ENCODE measurements around the gene ZNF652.

The ZNF652 gene

DNA sequence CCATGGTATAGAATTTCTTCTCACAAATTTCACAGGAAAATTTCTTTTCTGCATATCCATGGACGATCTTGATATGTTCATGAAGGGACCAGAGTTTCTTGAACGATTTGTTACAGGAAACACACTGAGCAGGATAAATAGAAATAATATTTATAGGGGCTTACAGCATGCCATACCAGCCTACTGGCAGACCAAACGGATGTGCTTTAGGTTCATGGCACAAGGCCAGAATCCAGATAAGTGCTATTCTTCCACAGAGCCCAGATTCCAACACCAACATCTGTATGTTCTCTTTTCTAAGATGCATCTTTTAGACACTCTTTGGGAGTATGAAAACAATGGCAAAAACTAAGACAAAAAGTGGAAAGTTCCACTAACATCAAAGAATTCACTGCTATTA lies 49.3 kb downstream of the ZNF652 start:
- TF ChIP-seq, protein P1, sequence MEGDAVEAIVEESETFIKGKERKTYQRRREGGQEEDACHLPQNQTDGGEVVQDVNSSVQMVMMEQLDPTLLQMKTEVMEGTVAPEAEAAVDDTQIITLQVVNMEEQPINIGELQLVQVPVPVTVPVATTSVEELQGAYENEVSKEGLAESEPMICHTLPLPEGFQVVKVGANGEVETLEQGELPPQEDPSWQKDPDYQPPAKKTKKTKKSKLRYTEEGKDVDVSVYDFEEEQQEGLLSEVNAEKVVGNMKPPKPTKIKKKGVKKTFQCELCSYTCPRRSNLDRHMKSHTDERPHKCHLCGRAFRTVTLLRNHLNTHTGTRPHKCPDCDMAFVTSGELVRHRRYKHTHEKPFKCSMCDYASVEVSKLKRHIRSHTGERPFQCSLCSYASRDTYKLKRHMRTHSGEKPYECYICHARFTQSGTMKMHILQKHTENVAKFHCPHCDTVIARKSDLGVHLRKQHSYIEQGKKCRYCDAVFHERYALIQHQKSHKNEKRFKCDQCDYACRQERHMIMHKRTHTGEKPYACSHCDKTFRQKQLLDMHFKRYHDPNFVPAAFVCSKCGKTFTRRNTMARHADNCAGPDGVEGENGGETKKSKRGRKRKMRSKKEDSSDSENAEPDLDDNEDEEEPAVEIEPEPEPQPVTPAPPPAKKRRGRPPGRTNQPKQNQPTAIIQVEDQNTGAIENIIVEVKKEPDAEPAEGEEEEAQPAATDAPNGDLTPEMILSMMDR (conservative IDR thresholded peaks at IDR 0.05; ENCODE audit: control insufficient read depth, insufficient read depth, low read depth, low read length): no peak
- H3K4me3 ChIP-seq (ENCODE audit: control insufficient read depth, low read depth, low read length): no peak overlapping the region
- no peak for DNase-seq (ENCODE audit: low read depth)

DNA sequence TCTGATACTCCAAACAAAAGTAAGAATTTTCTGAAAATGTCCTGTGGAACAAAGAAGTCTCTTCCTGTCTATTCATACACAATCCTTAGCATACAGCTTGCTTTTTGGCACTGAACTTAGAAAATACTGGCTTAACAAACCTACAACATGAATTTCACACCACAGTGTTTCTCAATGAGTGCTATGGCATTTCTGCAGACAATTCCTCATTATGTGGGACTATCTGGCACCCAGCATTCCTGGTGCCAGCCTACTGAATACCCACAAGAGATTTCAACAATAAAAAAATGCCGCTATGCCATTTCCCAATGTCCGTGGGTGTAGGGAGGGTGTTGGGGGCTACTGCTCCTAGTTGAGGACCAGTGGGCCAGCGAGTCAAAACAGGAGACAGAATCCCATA lies 62.1 kb downstream of the ZNF652 start:
- TF ChIP-seq, protein P1 (conservative IDR thresholded peaks at IDR 0.05; ENCODE audit: control insufficient read depth, insufficient read depth, low read depth, low read length): no peak
- no peak for DNase-seq (ENCODE audit: low read depth)
- H3K4me3 ChIP-seq (ENCODE audit: control insufficient read depth, low read depth, low read length): no peak overlapping the region

DNA sequence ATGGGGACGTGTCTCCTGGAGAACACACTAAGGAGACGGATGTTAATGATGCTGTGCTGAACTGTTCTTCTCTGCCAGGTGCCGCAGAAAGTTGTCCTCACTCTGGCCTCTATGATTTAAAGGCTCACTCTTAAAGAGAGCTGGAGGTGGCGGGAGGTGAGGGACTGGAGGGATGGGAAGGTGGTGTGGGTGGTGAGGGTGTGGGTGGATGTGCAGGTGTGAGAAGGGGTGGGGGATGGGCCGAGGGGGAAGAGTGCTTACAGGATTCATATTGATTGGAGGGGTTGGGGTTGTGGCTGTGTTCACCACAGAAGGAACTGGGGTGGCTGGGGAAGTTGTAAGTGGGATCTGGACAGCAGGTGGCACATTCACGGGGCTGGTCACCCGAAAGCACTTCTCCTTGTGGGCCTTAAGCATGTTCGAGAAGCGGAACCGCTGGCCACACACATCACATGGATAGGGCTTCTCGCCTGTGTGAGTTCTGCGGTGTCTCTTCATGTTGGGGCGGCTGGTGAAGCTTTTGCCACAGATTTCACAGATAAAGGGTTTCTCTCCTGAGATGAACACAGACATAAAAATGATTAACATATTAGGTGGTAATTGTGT lies 63.6 kb downstream of the ZNF652 start:
- TF ChIP-seq, protein P1 (conservative IDR thresholded peaks at IDR 0.05; ENCODE audit: control insufficient read depth, insufficient read depth, low read depth, low read length): no peak
- DNase-seq (ENCODE audit: low read depth): no peak
- H3K4me3 ChIP-seq (ENCODE audit: control insufficient read depth, low read depth, low read length): no peak overlapping the region

DNA sequence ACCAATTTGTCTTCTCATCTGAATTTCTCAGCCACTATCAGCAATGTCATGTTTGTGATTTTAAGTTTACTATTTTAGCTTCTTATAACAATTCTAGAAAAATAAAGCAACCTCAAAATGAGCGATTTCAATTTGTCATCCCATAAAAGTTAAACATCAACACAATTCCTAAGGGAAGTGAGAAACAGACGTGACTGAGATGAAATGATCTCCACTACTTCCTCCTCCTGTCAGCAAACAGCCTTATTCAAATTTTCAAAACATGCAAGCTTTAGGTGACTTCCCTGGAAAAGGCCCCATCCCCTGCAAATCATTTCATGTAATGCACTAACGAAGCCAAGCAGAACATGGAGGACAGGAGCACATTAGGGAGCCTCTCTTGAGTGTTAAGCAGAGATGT lies 64.9 kb downstream of the ZNF652 start:
- no peak for DNase-seq (ENCODE audit: low read depth)
- H3K4me3 ChIP-seq (ENCODE audit: control insufficient read depth, low read depth, low read length): no peak overlapping the region
- TF ChIP-seq, protein P1 (conservative IDR thresholded peaks at IDR 0.05; ENCODE audit: control insufficient read depth, insufficient read depth, low read depth, low read length): no peak

DNA sequence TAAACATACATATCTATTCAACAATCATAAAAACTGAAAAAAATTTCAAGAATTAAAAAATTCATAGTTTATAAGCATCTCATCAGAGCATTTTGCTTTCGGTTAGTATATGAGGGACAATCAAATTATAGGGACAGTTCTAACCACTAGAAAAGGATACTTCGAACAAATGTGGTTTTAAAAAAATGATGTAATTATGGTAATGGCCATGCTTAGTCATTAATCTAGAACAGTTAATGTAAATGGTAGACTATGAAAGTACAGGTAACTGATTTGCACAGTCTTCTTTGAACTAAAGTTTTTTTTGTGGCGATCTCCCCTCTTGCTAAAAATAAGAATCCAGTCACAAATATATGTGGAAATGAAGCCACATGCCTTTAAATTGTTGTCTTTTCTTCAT lies 67.9 kb downstream of the ZNF652 start:
- TF ChIP-seq, protein P1 (conservative IDR thresholded peaks at IDR 0.05; ENCODE audit: control insufficient read depth, insufficient read depth, low read depth, low read length): no peak
- DNase-seq (ENCODE audit: low read depth): no peak
- H3K4me3 ChIP-seq (ENCODE audit: control insufficient read depth, low read depth, low read length): no peak overlapping the region

DNA sequence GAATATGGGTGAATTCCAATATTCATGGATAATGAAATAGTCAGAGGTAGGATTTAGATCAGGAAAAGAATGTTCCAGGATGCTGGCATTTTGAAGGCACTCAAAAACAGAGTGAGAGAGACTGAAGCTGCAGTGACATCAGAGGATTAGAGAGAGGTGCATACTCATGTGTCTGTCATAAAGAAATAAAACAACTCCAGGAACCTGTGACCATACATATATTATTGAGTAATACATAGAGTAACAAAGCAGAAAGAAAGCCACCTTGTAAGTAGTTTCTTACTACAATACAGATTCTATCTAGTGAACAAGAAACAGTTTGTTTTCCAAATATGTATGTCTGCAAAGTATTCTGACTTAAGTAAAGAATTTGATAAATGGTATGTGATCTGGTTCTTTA lies 69.1 kb downstream of the ZNF652 start:
- no peak overlapping the region for H3K4me3 ChIP-seq (ENCODE audit: control insufficient read depth, low read depth, low read length)
- TF ChIP-seq, protein P1 (conservative IDR thresholded peaks at IDR 0.05; ENCODE audit: control insufficient read depth, insufficient read depth, low read depth, low read length): no peak
- no peak for DNase-seq (ENCODE audit: low read depth)

DNA sequence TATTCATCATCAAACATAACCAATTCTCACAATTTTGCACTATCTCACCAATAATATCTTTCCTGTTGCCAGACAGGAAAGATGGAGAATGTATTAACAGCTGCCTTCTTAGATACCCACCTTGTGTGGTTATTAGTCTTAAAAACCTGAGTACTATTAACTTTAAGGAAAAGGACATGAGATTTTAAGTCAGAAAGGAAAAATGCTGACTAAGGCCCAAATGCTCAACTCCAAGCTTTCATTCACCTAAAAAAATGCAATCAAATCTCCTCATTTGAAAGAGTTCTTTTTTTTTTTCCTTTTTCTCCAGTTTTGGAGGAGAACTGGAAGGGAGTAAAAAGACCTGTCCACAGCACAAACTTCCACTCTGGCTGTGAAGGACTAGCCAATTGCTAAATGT lies 70.1 kb downstream of the ZNF652 start:
- TF ChIP-seq, protein P1 (conservative IDR thresholded peaks at IDR 0.05; ENCODE audit: control insufficient read depth, insufficient read depth, low read depth, low read length): no peak
- no peak overlapping the region for H3K4me3 ChIP-seq (ENCODE audit: control insufficient read depth, low read depth, low read length)
- no peak for DNase-seq (ENCODE audit: low read depth)

Data from fibroblast of mammary gland (primary cell).